ENCODE results near the gene DYRK2.

Gene DYRK2

GRCh38 chr12:67709367-67709954 lies 60.9 kb downstream of the DYRK2 start:
- DNase-seq, result no peak

- DNase-seq, result no peak
These were observed 62.0 kb downstream of the DYRK2 start for GRCh38 chr12:67710582-67710981.

DNA sequence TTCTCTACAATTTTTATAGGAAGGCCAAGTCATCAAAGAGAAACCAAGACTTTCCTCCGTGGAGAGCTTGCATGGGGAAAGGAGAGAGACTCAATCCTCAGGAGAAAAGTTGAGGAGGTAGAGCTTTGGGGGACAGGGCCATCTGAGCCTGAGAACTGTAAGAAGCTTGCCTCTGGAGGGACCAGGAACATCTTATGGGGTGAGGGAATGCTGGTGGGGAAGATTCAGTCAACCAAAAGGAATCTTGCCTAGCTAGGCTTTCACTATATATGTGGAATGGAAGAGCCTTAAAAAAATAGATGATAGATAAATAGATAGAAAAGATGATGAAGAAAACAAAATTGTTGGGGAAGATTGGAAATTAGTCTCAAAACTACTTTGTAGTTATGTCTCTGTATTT lies 63.5 kb downstream of the DYRK2 start:
- DNase-seq, result no peak

DNA sequence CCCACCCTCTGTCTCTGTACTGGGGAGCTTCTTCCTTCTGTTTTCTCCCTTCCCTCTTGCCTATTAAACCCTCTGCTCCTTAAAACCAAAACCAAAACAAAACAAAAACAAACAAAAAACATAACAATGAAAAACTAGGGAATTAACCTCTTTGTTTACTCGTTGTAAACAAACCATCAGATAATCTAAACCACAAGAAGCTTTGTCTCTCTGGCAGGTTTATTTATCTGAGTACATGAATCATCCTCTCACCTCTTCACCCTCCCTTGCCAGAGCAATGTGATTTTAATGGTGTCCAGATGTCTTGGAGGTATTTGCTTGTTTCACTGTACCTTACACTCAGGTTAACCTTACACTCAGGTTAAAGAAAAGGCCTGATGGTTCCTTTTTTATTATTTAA lies 66.1 kb downstream of the DYRK2 start:
- DNase-seq, result no peak
